ENCODE measurements around the gene ARHGAP44.
A peak's percentile ranks its signal among the peaks of the same experiment; 100 is the strongest.
"Not testable (repeated sequence)": the region's sequence is repeated elsewhere in the genome, so short reads cannot be mapped to it uniquely, and the experiment has no call there.

Gene ARHGAP44

GRCh38 chr17:12815642-12816141 lies 26.4 kb downstream of the ARHGAP44 start:
- no peak for DNase-seq

- DNase-seq = no peak
Measured at GRCh38 chr17:12821376-12821940, 32.2 kb downstream of the ARHGAP44 start.

- DNase-seq = no peak
Measured at GRCh38 chr17:12826431-12826830, 37.1 kb downstream of the ARHGAP44 start.

GRCh38 chr17:12830777-12831247 lies 41.5 kb downstream of the ARHGAP44 start:
- DNase-seq = no peak

- DNase-seq = no peak
Measured at GRCh38 chr17:12831839-12832238, 42.5 kb downstream of the ARHGAP44 start.

- DNase-seq = no peak
Measured at GRCh38 chr17:12839042-12839441, 49.7 kb downstream of the ARHGAP44 start.

- DNase-seq = no peak
Measured at GRCh38 chr17:12842936-12843335, 53.6 kb downstream of the ARHGAP44 start.

- no peak for DNase-seq
Measured at GRCh38 chr17:12850996-12851395, 61.7 kb downstream of the ARHGAP44 start.

- DNase-seq = no peak
Measured at GRCh38 chr17:12851901-12852435, 62.7 kb downstream of the ARHGAP44 start.

- DNase-seq = no peak
Measured at GRCh38 chr17:12853921-12854320, 64.6 kb downstream of the ARHGAP44 start.

GRCh38 chr17:12856416-12856815 lies 67.1 kb downstream of the ARHGAP44 start:
- no peak for DNase-seq

- DNase-seq = no peak
Measured at GRCh38 chr17:12857592-12857991, 68.3 kb downstream of the ARHGAP44 start.

GRCh38 chr17:12859520-12859919 lies 70.2 kb downstream of the ARHGAP44 start:
- DNase-seq = no peak

GRCh38 chr17:12865769-12866168 lies 76.5 kb downstream of the ARHGAP44 start:
- DNase-seq = no peak

- DNase-seq = no peak
Measured at GRCh38 chr17:12866244-12866643, 76.9 kb downstream of the ARHGAP44 start.

GRCh38 chr17:12867726-12868125 lies 78.4 kb downstream of the ARHGAP44 start:
- no peak for DNase-seq

- not testable (repeated sequence) for DNase-seq
Measured at GRCh38 chr17:12873415-12874125, 84.3 kb downstream of the ARHGAP44 start.

- peak; percentile 9 for DNase-seq
Measured at GRCh38 chr17:12877953-12878669, 88.8 kb downstream of the ARHGAP44 start.

GRCh38 chr17:12879096-12879495 lies 89.8 kb downstream of the ARHGAP44 start:
- not testable (repeated sequence) for DNase-seq

GRCh38 chr17:12883472-12883871 lies 94.2 kb downstream of the ARHGAP44 start:
- no peak for DNase-seq

GRCh38 chr17:12887088-12887487 lies 97.8 kb downstream of the ARHGAP44 start:
- no peak for DNase-seq

- no peak for DNase-seq
Measured at GRCh38 chr17:12896180-12896785, 107.0 kb downstream of the ARHGAP44 start.

GRCh38 chr17:12898110-12898509 lies 108.8 kb downstream of the ARHGAP44 start:
- DNase-seq = no peak

Data from activated CD4-positive, alpha-beta T cell treated with anti-CD3 and anti-CD28 coated beads, Interleukin-2, amount 50 U/mL, for 16 hours (primary cell).